Lung (tissue), 12 donors: Measurements from ENCODE around the gene PLEKHA1. TPM values are rescaled to one million over a fixed set of nuclear protein-coding genes. Genes with fewer than 3 reads are reported as not detected.

Experiments used
- ATAC-seq: fragments of 200-7000 bp; cut with Tn5 transposase; one replicate; pipeline ENCODE4 v1.9.1; 2020; ENCODE audit warnings: moderate number of reproducible peaks; ENCODE audit not compliant: insufficient read depth, low FRiP score
- DNase-seq, 3 donors: peaks; one replicate each; pipeline ENCODE4 v3.0.0-alpha.2; 2013 to 2017
- H3K27ac ChIP-seq, 2 donors: one replicate each; pipeline ENCODE4 v1.5.1; 2013; ENCODE audit warnings: mild to moderate bottlenecking in 2 of 2, moderate library complexity in 2 of 2, control low read depth in 1 of 2, inconsistent platforms in 1 of 2, low read depth in 1 of 2, low read length in 1 of 2
- H3K27me3 ChIP-seq, 3 donors: one replicate each; pipeline ENCODE4 v1.5.1; 2013; ENCODE audit warnings: low read length in 2 of 3; ENCODE audit not compliant: control insufficient read depth in 3 of 3, insufficient read depth in 3 of 3
- H3K36me3 ChIP-seq, 4 donors: one replicate each; pipeline ENCODE4 v1.5.1; 2013; ENCODE audit warnings: low read length in 4 of 4, mild to moderate bottlenecking in 1 of 4, moderate library complexity in 1 of 4; ENCODE audit not compliant: control insufficient read depth in 4 of 4, insufficient read depth in 4 of 4
- H3K4me1 ChIP-seq, 5 donors: one replicate each; pipeline ENCODE4 v1.5.1; 2013; ENCODE audit warnings: low read length in 5 of 5, mild to moderate bottlenecking in 2 of 5, moderate library complexity in 1 of 5; ENCODE audit not compliant: control insufficient read depth in 5 of 5, insufficient read depth in 5 of 5
- H3K4me3 ChIP-seq: one replicate; pipeline ENCODE4 v1.5.1; 2013; ENCODE audit warnings: mild to moderate bottlenecking, control low read depth, moderate library complexity
- H3K9ac ChIP-seq, 2 donors: one replicate each; pipeline ENCODE4 v1.5.1; 2013; ENCODE audit warnings: low read length in 2 of 2, control low read depth in 1 of 2; ENCODE audit not compliant: insufficient read depth in 1 of 2
- H3K9me3 ChIP-seq, 4 donors: one replicate each; pipeline ENCODE4 v1.5.1; 2013; ENCODE audit warnings: low read length in 3 of 4, mild to moderate bottlenecking in 1 of 4, moderate library complexity in 1 of 4; ENCODE audit not compliant: control insufficient read depth in 4 of 4, insufficient read depth in 3 of 4
- CTCF ChIP-seq: IDR thresholded peaks from 2 replicates; pipeline ENCODE4 v1.5.1; 2012; ENCODE audit warnings: mild to moderate bottlenecking; ENCODE audit errors: control extremely low read depth, extremely low read depth
- WGBS, 2 donors: extraction: QIAGEN DNeasy Blood & Tissue Kit; methylation state at CpG; one replicate each; pipeline ENCODE4 v1.1.7; 2013; 5-methylcytosine and 5-hydroxymethylcytosine counted together
- polyA plus RNA-seq, 2 donors: library from polyadenylated mRNA; stranded (reverse); fragments of 200-250 nt; gene quantifications; one replicate each; pipeline ENCODE4 v1.2.1, GENCODE V29; 2013
- total RNA-seq, 2 donors: library from RNA; depleted of rRNA in 1 of 2; stranded (reverse); fragments of >200 nt in 1 of 2; gene quantifications; one replicate each; pipeline ENCODE4 v1.2.1, GENCODE V29; 2014 to 2021
- donor health status: control.
- donor health status: control.
- donor health status: Bipolar disorder and iron deficiency.
- donor health status: healthy.
- donor health status: DM: yes; HTN: yes; CAD: no.

Gene PLEKHA1
- total and polyA plus RNA-seq, 4 donors = 18.9 to 73.2 (median 28.2) TPM

GRCh38 chr10:122448600-122448999, 74.1 kb downstream of the PLEKHA1 start:
- peaks cover 0 to 3% (median 0%) of the 10 kb centered on the region in 5 donors for H3K4me1 ChIP-seq
- peaks cover 0 to 2% (median 0%) of the 10 kb centered on the region in 4 donors for H3K9me3 ChIP-seq
- no peak overlapping the region for H3K9ac ChIP-seq
- no peak for TF ChIP-seq CTCF
- H3K27ac ChIP-seq = no peak overlapping the region
- no peak for ATAC-seq
- no peak for DNase-seq
- WGBS, 2 donors = 83 to 90% methylated on average over 3 of the region's 3 CpGs
- H3K27me3 ChIP-seq = no peaks in the 10 kb centered on the region
- H3K4me3 ChIP-seq = no peak overlapping the region
- no peaks in the 10 kb centered on the region for H3K36me3 ChIP-seq

GRCh38 chr10:122449153-122449552, 74.6 kb downstream of the PLEKHA1 start:
- no peak for TF ChIP-seq CTCF
- Histone ChIP-seq H3K36me3 (no peaks in the 10 kb centered on the region), H3K27me3 (no peaks in the 10 kb centered on the region), H3K4me3 (no peak overlapping the region), H3K4me1 (peaks cover 0 to 3% (median 0%) of the 10 kb centered on the region in 5 donors), H3K9me3 (peaks cover 0 to 2% (median 0%) of the 10 kb centered on the region in 4 donors), H3K9ac (no peak overlapping the region), H3K27ac (no peak overlapping the region)
- DNase-seq = no peak
- WGBS, 2 donors = 86 to 87% methylated on average over 4 of the region's 4 CpGs
- ATAC-seq = no peak

GRCh38 chr10:122450353-122450990, 76.0 kb downstream of the PLEKHA1 start:
- ATAC-seq (no peak), DNase-seq (peak in 1 of 3 donors; percentile 15)
- H3K27me3 ChIP-seq = no peaks in the 10 kb centered on the region
- peaks cover 0 to 2% (median 0%) of the 10 kb centered on the region in 4 donors for H3K9me3 ChIP-seq
- no peaks in the 10 kb centered on the region for H3K36me3 ChIP-seq
- H3K4me1 ChIP-seq = peaks cover 0 to 3% (median 0%) of the 10 kb centered on the region in 5 donors
- TF ChIP-seq CTCF = no peak
- no peak overlapping the region for H3K4me3 ChIP-seq
- WGBS, 2 donors = 63 to 66% methylated on average over 14 of the region's 14 CpGs
- H3K9ac ChIP-seq = no peak overlapping the region
- H3K27ac ChIP-seq = peak overlapping the region in 1 of 2 donors; percentile 37
